Mucosa of gallbladder (tissue), 1 donor: ENCODE results near the gene WDR75. TPM values are rescaled to one million over a fixed set of nuclear protein-coding genes. Genes with fewer than 3 reads are reported as not detected.

Experiments used
- total RNA-seq: library from RNA; stranded (reverse); gene quantifications from one replicate; pipeline ENCODE4 v1.2.1, GENCODE V29; 2021
- donor health status: DM: no; HTN: no; CAD: no.

WDR75 gene
- total RNA-seq, 1 donor from 2014 or later = 18.8 TPM

Other genes with a start within 250 kb of the WDR75 start
- 271 TPM for gene SLC40A1, start 139.3 kb downstream of the WDR75 start, total RNA-seq
- 32.5 TPM for gene ASNSD1, start 220.0 kb downstream of the WDR75 start, total RNA-seq
- gene ANKAR, start 233.2 kb downstream of the WDR75 start, total RNA-seq = 9.3 TPM